HG02642 (cell line): ENCODE results near the gene ASB18.

ENCODE experiments used
- ATAC-seq: cut with Tn5 transposase; IDR thresholded peaks from one replicate; pipeline ENCODE4 v1.9.1; 2021; ENCODE audit warnings: mild to moderate bottlenecking; ENCODE audit not compliant: unreplicated experiment, poor library complexity

ASB18 gene

GRCh38 chr2:236209996-236210395 is 54.2 kb downstream of the ASB18 start:
- ATAC-seq: no peak

- ATAC-seq: no peak
Observed at GRCh38 chr2:236209535-236209934, 54.7 kb downstream of the ASB18 start.

DNA sequence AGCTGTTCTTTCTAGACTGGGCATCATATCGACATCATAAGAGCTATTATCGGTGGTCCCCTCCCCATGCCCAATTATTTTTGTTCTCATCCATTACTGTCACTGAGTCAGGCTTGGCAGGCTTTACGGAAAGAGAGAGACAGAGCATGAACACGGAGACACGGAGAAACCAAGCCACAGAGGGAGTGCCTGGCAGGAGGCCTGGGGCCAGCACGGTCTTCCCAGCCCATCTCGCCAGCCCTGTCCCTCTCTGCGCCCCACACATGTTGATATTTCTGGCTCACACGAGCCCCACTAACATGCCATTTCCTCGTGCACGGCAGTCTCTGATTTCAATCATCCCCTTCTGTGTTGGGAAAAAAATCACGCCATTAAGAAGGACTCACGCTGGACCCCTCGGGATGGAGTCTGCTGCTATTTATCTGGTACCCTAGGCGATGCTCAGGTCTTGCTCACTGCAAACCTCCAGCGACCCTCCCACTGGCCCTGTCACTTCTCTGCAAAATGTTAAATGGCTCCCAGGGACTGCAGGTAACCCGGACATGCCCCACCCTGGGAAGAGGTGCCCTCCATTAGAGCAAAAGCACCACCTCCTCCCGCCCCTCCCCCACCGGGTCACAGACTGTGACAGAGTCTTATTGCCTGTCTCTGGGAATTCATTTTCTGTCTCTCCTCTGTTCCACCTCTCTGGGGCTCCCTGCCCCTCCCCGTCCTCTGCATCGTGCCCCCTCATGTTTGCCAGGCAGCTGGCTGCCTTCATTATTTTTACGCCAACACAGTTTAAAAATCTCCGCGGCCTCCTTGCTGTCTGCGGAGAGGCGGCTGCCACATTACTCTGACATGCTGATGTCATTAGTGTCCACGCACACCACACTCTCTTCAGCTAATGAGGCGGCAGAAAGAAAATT is 55.9 kb downstream of the ASB18 start:
- ATAC-seq: no peak

- ATAC-seq: no peak
Observed at GRCh38 chr2:236207472-236207871, 56.7 kb downstream of the ASB18 start.

DNA sequence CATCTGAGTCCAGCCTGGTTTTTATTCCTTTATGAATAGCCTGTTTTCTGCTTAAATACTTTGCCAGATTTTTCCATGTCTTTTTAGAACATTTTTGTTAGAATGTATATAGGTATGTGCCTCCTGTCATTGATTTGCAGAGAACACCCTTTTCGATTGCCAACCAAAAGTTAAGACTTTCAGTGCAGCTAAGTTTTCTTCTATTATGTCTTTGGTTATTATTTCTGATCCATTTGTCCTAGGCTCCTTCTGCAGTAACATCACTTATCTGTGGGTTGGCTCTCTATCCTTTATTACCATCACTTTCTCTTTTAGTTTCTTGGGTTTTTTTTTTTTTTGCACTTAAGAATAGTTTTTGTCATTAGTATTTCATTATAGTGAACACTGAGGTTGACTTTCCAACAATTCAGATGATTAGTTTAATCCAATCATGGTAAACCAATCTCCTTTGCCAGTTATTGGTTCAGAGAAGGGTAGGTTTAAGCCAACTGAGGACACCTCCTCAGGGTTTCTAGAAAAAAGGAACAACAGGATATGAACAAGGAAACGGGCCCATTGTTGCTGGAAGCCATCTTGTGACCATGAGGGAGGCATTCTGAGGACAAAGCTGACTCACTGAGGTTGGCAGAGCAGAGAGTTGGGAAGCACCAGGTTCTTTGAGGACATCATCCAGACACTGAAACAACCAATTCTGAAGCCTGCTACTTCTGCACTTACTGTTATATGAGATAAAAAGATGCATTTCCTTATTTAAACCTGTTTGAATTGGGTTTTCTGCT is 58.1 kb downstream of the ASB18 start:
- no peak for ATAC-seq

DNA sequence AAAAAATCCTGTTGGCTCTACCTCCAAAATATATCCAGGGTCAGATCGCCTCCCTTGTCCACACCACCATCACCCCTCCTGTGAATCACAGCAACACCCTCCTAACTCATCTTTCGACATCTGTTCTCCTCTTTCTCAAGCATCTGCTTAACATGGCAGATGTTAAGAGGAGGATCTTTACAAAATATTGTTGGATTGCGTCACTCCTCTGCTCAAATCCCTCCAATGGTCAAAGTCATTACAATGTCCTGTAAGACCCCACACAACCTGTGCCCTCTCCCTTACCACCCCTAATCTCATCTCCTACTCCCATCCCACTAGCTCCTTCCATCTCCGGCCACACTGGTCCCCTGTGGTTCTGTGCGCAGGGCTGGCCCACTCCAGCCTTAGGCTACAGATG is 59.3 kb downstream of the ASB18 start:
- no peak for ATAC-seq

DNA sequence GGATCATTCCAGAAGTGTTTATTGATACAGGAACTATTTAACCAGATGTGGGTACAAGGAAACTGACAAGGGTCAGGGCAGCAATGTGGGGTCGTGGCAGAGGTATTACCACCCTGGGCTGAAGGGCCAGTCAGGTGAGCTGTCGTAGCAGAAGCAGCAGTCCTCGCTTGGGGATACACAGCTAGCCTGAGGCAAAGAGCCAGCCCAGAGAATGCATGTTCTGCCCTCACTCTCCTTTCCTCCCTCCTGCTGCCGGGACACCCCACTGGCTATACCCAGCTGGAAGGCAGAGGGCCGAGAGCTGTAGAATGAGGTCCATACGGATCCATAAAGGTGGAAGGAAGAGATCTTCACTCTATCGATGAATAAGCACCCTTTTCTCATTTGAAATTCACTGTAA is 63.8 kb downstream of the ASB18 start:
- no peak for ATAC-seq

DNA sequence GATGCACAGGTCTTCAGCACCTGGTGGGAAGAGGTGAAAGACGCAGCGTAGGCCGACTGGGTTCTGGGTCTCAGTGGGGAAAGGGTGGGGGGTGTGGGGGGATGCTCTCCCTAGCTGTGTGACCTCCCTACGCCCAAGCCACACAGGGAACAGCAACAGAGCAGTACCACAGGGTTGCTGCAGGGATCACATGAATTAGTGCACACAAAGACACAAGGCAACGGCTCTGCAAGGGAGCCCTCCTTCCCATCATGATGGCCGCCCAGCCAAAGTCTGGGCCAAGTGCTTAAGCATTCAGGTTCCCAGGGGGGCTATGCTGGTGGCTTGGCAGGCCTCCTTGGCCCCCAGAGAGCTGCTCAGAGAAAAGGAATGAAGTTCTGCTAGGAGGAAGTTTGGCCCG is 67.8 kb downstream of the ASB18 start:
- no peak for ATAC-seq

DNA sequence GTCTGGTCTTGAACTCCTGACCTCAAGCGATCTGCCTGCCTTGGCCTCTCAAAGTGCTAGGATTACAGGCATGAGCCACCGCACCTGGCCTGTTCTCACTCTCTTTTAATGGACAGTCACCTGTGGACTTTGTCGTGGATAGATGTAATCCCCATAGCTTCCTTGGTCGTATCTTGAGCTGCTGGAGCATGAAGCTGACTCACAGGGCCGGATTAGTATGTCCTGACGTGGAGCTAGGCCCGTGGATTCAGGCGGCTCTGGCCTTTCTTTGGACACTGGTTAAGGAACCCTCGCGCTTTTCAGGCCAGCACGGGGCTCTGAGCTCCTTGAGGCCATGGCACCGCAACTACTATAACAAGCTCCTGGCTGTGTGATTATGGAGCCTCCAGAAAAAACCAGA is 68.5 kb downstream of the ASB18 start:
- ATAC-seq: no peak

DNA sequence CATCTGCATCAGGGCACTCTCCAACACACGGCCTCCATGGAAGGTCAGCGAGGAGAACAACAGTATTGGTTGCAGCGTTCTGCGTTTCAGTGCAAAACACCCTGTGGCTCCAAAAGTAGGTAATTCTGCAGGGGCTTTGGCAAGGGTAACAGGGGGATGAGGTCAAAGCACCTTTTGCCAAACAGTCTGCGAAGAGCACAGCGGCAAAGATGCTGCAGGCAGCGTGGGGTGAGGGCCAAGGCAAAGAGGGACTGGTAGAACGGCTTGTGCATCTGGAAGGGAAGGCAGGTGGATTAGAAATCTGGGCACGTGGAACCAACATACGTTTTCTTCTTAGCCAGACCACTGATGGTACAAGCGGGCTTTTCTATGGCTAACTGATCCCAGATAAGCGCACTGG is 69.4 kb downstream of the ASB18 start:
- ATAC-seq: no peak

- no peak for ATAC-seq
Observed at GRCh38 chr2:236193026-236193425, 71.2 kb downstream of the ASB18 start.

- no peak for ATAC-seq
Observed at GRCh38 chr2:236190674-236191073, 73.5 kb downstream of the ASB18 start.

- ATAC-seq: no peak
Observed at GRCh38 chr2:236184701-236185100, 79.5 kb downstream of the ASB18 start.

DNA sequence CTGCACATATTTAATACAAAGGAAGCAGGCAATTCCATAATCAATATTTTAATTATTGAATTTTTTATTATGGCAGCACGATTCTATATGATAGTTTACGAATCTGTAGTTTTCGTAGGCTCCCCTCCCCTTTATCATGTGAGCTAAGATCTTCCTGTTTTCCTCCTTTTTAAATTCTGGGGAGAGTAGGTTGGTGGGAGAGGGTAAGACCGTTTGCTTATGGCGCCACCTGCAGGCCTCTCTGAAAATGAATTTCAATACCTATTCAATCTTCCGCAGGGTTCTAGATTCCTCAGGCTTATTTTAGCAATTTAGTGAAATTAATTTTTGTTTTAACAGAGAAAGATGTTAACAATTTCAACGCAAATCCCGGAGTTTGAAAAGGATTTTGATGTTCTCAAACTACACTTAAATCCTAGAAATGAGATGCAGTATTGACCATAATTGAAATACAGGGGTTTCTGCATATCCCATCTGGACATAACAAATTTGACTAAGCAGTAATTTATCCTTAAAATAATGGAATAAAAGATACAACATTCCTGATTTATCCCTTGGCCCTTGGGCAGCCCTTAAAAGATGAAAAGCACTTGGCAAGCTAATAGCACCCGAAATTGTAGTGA is 83.3 kb downstream of the ASB18 start:
- ATAC-seq: no peak

DNA sequence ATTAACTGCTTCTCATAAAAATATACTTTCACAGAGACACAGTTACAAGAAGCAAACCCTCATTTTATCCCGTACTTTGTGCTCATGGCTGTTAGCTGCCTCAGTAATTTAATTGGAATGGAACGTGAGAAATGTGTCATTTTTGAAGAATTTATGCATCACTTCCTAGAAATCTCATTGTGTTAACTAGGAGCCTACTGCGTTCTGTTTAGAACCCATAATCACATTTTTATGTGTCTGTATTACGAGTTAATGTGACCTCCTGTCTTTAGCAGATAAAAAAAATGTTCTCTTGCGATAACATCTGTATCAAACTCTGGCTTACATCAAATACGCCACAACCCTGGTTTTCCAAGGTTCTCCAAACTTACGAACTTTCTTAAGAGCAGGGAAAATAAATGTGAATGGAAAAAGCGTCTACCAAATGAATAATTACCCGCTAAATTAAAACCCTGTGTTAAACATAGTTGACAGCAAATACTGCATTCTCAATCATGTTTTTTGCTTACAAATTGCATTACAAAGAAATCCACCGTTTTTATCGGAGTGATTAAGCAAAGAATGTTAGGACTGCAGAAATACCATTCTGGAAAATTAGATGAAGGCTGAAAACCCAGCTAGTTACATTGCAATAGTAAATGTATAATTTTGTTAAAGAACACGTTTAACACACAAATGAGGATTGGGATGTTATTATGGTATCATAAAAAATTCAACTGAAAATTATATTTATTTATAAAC is 84.0 kb downstream of the ASB18 start:
- no peak for ATAC-seq

- no peak for ATAC-seq
Observed at GRCh38 chr2:236179236-236180075, 84.8 kb downstream of the ASB18 start.

GRCh38 chr2:236178890-236179235 is 85.3 kb downstream of the ASB18 start:
- ATAC-seq: no peak

DNA sequence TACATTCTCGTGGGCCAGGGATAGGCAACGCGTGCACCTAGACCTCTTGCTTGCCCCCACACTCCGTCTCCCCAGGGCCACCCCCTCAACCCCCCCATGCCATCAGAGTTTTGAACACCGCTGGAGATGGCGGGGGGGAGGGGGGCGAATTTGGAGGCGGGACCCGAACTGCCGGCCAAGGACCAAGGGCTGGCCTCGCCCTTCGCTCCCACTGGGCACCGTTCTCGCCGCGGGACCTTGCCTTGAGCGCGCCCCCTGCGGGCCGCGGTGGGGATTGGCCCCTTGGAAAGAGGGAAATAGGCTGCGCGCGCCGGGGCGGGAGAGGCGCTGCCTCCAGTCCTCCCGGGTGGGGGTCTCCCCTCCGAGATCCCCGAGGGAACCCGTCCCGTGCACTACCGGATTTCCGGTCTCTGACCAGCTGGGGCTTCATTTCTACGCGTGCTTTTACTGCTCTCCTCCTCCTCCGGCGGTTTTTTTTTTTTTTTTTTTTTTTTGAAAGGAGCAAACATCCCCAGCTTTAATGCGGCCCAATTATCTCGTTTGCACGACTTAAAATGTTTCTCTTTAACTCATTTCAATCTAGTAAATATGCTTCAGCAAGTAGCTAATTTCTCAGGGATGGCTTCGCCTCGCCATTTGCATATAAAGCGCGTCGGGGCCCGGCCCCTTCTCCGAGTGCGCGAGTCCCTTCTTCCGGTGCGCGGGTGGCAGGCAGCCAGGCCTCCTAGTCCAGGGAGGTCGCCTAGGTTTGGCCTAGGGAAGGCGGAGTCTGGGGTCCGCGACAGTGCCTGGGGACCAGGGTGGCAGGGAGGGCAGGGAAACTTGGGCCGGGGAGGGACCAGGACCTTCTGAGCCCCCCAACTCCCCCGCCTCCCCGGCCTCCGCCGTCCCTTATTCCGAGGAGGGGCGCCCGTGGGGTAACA is 86.0 kb downstream of the ASB18 start:
- ATAC-seq: no peak

DNA sequence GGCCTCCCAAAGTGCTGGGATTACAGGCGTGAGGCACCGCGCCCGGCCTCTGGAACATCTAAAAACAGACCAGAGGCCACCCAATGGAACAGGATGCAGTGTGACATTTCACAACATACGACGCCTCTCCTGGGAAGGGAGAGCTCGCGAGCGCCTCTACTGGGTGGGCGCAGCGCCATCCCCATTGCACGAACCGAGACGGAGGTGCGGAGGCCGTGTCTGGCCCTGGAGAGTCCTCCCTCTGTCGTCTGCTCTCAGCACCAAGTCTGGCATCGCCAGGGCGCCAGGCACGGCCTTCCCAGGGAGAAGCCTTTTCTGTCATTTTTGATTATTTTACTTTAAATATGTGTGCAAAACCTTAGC is 86.6 kb downstream of the ASB18 start:
- ATAC-seq: no peak
